NCI-H526 (cell line): ENCODE data around the gene ZFYVE19.

Source experiments
- DNase-seq, 2 experiments: peaks; one replicate each; lab custom pipeline; 2025; lab: John Stamatoyannopoulos, UW

The ZFYVE19 gene

DNA sequence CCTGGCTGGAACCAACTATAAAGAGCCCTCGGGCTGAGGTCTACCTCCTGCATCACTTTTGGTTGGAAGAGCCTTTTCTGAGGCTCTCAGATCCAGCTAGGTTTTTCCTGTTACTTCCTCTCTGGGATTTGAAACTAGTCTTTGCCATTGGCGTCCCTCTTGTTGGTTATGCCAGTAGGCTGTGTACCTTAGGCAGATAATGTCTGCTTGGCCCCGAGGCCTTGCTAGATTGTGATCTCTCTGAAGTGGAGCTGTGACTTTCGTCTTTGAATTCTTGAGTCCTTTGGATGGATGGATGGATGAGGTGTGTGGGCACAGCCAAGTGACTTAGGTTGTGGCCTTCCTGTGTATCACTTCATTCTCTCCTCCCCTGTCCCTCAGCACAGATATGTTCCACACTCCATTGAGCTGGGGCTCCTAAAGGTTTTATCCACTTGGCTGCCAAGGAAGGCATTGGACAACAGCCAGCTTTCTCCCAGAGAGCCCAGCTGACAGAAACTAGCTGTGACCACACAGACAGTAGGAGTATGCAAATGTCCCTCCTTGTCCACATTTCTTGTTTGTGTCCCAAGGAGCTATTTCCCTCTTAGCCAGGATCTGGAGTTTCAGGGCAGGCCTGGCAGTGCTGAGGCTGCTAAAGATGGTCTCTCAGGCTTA, 8.3 kb downstream of the ZFYVE19 start:
- DNase-seq: no peak

GRCh38 chr15:40819048-40819447, 12.2 kb downstream of the ZFYVE19 start:
- no peak for DNase-seq

DNA sequence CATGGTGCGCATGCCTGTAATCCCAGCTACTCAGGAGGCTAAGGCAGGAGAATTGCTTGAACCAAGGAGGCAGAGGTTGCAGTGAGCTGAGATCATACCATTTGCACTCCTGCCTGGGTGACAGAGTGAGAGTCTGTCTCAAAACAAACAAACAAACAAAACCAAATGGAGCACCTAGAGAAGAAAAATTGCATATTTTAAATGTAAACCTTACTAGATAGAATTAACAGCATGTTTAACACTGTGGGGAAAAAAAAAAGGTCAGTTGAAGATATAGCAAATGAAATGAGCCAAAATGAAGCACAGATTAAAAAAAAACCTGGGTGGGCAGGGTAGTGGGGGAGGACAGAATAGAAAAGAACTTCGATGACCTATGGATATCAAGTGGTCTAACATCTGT, 14.3 kb downstream of the ZFYVE19 start:
- DNase-seq: no peak

- DNase-seq: no peak
Measured at GRCh38 chr15:40823572-40824343, 16.9 kb downstream of the ZFYVE19 start.

- no peak for DNase-seq
Measured at GRCh38 chr15:40825661-40826422, 19.0 kb downstream of the ZFYVE19 start.

GRCh38 chr15:40826423-40827075, 19.7 kb downstream of the ZFYVE19 start:
- no peak for DNase-seq

- peak in 1 of 2 experiments; percentile 44 for DNase-seq
Measured at GRCh38 chr15:40828447-40829036, 21.7 kb downstream of the ZFYVE19 start, which contains the start of gene PPP1R14D. Gene PPP1R14D (minus strand): TSS chr15:40828708. CDS start chr15:40828641, 67 bp downstream.

DNA sequence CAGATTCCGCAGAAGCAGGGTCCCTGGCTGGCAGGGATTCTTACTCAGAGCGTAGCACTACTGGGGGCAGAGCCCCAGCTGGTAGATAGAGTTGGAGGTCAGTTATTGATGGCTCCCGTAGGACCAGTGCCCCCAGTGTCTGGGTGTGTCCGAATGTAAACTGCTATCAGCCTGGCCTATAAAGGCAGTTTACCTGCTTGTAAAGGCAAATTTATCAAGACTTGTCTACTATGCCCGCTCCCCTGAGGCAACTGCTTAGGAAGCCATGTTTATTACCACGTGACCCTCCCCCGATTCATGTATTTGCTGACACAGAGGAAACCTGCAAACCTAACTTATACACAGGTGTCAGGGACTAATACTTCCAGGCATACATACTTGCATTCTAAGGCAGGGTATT, 22.2 kb downstream of the ZFYVE19 start:
- DNase-seq: peak; percentile 71 to 88

GRCh38 chr15:40830884-40831283, 24.0 kb downstream of the ZFYVE19 start:
- DNase-seq: no peak

- DNase-seq: no peak
Measured at GRCh38 chr15:40831861-40832260, 25.0 kb downstream of the ZFYVE19 start.

- no peak for DNase-seq
Measured at GRCh38 chr15:40832903-40833302, 26.0 kb downstream of the ZFYVE19 start.

- no peak for DNase-seq
Measured at GRCh38 chr15:40836020-40836419, 29.1 kb downstream of the ZFYVE19 start.

GRCh38 chr15:40838756-40839155, 31.9 kb downstream of the ZFYVE19 start:
- DNase-seq: no peak

DNA sequence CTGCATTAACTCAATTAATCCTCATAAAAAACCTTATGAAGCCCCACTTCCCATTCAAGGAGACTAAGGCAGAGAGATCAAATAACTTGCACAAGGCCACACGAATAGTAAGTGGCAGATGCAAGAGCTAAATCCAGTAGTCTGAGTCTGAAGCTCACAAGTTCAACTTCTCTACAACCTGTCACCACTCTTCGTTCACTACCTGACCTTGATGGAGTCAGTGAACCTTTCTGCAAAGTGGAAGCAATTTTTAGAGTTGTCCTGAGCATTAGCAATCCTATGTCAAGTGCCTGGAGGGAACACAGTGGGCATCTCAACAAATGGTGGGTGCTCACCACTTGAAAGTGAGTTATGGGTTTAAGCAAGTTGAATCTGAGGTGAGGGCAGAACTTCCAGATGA, 34.9 kb downstream of the ZFYVE19 start:
- DNase-seq: no peak

DNA sequence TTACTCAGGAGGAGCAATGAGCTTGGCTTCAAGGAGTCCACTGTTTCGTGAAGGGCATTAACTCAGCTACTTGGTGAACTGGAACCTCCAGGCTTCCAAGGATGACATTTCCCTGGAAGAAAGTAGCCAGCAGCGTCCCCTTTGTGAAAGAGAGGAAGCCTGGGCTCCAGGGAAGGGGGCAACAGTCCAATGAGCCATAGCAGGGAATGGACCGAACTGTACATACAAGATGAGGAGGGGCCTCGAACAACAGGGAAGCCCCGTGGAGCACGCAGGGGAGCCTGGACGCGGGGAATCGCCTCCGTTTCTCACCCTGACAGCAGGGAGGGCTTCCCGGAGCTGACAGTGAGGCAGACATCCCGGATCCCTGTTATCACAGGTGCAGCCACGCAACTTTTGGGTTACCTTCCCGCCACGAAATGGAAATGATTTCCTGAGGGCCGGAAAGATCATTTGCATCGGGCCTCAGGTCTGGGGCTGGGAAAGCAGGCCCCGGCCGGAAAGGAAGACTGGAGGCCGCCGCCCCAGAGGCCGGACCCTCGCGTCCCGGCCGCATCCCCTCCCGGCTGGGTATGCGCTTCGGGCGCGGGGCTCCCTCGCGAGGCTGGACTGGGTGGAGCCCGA, 36.5 kb downstream of the ZFYVE19 start:
- DNase-seq: peak; percentile 32 to 81

GRCh38 chr15:40843885-40844695, 37.2 kb downstream of the ZFYVE19 start, which contains the start of gene SPINT1:
Gene SPINT1 (plus strand): TSS chr15:40844048. CDS start chr15:40844555, 507 bp downstream.
- peak; percentile 32 to 84 for DNase-seq

DNA sequence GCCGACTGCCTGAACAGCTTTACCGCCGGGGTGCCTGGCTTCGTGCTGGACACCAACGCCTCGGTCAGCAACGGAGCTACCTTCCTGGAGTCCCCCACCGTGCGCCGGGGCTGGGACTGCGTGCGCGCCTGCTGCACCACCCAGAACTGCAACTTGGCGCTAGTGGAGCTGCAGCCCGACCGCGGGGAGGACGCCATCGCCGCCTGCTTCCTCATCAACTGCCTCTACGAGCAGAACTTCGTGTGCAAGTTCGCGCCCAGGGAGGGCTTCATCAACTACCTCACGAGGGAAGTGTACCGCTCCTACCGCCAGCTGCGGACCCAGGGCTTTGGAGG, 37.8 kb downstream of the ZFYVE19 start:
- DNase-seq: peak; percentile 4 to 73

DNA sequence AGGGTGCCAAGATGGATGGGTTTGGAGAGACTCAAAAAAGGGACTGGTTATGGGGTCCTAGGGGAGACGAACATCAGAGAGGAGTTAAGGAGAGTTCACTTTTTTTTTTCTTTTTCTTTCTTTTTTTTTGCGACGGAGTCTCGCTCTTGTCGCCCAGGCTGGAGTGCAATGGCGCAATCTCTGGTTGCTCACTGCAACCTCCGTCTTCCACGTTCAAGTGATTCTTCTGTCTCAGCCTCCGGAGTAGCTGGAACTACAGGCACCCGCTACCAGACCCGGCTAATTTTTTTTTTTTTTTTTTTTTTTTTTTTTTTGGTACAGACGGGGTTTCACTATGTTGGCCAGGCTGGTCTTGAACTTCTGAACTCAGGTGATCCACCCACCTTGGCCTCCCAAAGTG, 38.1 kb downstream of the ZFYVE19 start:
- DNase-seq: peak in 1 of 2 experiments; percentile 21

DNA sequence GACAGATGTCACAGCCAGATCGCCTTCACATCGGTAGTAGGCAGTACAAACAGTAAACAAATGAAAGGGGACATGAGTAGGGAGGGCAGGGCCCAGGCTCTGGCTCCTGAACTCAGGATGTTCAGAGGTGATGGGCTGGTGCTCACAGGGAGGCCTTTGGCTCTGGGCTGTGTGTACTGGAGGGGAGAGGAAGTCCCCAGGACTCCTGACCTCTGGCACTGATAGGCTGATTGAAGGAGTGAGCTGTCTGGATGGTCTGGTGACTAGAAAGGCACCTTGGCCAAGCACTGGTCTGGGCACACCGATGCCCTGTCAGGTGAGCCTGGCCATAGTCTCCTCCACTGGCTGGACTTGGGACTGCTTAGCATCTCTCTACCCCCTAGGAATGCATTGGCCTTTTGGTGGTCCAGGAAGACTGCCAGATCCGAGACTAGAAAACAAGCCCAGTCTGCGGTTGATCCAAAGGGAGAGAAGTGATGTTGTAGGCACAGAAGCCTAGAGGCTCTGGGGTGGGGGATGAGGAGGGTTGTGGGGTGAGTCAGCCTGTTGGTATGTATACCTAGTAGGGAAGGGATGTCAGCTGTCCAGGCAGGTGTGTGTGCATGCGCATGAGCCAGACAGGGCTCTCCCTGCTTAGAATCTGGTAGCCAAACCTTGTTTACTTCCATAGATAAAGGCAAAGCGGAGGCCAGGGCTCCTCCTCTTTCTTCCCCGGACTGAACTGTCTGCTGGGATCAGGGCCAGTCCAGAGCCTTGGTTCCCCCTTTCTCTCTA, 38.8 kb downstream of the ZFYVE19 start:
- DNase-seq: peak; percentile 32 to 60

DNA sequence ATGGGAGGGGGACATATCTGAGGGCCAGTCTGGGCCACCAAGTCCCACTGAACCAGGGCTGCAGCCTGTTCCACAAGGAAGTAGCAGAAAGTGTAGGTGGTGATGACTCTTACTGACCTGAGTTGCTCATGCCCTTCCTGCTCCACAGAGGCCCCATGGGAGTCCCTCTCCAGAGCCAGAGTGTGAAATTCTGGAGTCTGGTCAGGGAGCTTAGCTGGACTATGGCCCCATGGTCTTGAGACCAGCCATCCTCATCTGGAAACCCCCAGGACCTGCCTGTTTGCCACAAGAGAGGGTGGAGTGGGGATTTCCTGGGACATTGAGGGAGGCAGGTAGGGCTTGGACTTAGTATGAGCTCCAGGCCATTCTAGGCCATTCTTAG, 39.9 kb downstream of the ZFYVE19 start:
- DNase-seq: no peak
